GM23338 (cell line): ENCODE results near the gene DNAJB8. TPM values are rescaled to one million over a fixed set of nuclear protein-coding genes. Genes with fewer than 3 reads are reported as not detected.

ENCODE experiments used
- ATAC-seq: fragments of 200-7000 bp; cut with Tn5 transposase; 3 replicates; pipeline ENCODE4 v1.9.1; 2020
- DNase-seq: peaks from one replicate; pipeline ENCODE4 v3.0.0-alpha.2; 2015; ENCODE audit warnings: low spot score
- H2AFZ ChIP-seq: fragments of 200-600 bp; sonication (generic); 2 replicates; pipeline ENCODE4 v1.8.0; 2016; ENCODE audit warnings: antibody characterized with exemption, mild to moderate bottlenecking, moderate library complexity
- H3F3A ChIP-seq: fragments of 200-600 bp; sonication (generic); replicated peaks from 2 replicates; pipeline ENCODE4 v1.8.0; 2017; ENCODE audit warnings: antibody characterized with exemption, mixed run types, low read depth
- H3K27ac ChIP-seq: fragments of 200-600 bp; sonication (generic); 2 replicates; pipeline ENCODE4 v1.6.1; 2016; ENCODE audit warnings: low read depth
- H3K27me3 ChIP-seq: fragments of 200-600 bp; sonication (generic); 2 replicates; pipeline ENCODE4 v1.8.0; 2016; ENCODE audit warnings: mild to moderate bottlenecking, mixed run types, moderate library complexity; ENCODE audit not compliant: insufficient read depth
- H3K36me3 ChIP-seq: fragments of 200-600 bp; sonication (generic); 2 replicates; pipeline ENCODE4 v1.8.0; 2016; ENCODE audit warnings: mild to moderate bottlenecking; ENCODE audit not compliant: insufficient read depth
- H3K4me1 ChIP-seq: fragments of 200-600 bp; sonication (generic); 2 replicates; pipeline ENCODE4 v1.8.0; 2016; ENCODE audit warnings: mild to moderate bottlenecking, moderate library complexity; ENCODE audit not compliant: insufficient read depth
- H3K4me2 ChIP-seq: fragments of 200-600 bp; sonication (generic); 2 replicates; pipeline ENCODE4 v1.7.1; 2017; ENCODE audit warnings: mixed run types
- H3K4me3 ChIP-seq: fragments of 200-600 bp; sonication (generic); 2 replicates; pipeline ENCODE4 v1.6.1; 2016; ENCODE audit warnings: mixed run types
- H3K79me2 ChIP-seq: fragments of 200-600 bp; sonication (generic); replicated peaks from 2 replicates; pipeline ENCODE4 v1.8.0; 2017; ENCODE audit warnings: mild to moderate bottlenecking; ENCODE audit not compliant: insufficient read depth
- H3K9me2 ChIP-seq: fragments of 200-600 bp; sonication (generic); 2 replicates; pipeline ENCODE4 v1.8.0; 2017; ENCODE audit not compliant: insufficient read depth
- H4K20me1 ChIP-seq: fragments of 200-600 bp; sonication (generic); replicated peaks from 2 replicates; pipeline ENCODE4 v1.8.0; 2017; ENCODE audit warnings: mild to moderate bottlenecking; ENCODE audit not compliant: insufficient read depth
- H3K27ac Mint-ChIP-seq: 2 replicates; pipeline ENCODE4 v1.8.0; 2020; ENCODE audit warnings: inconsistent platforms, mild to moderate bottlenecking, moderate library complexity, mixed read lengths
- H3K27me3 Mint-ChIP-seq: 3 replicates; pipeline ENCODE4 v1.8.0; 2022; ENCODE audit warnings: low read depth, mild to moderate bottlenecking, moderate library complexity, mixed read lengths, inconsistent platforms; ENCODE audit not compliant: insufficient read depth, poor library complexity
- H3K36me3 Mint-ChIP-seq: 3 replicates; pipeline ENCODE4 v1.8.0; 2021; ENCODE audit warnings: low read depth, mild to moderate bottlenecking, inconsistent platforms, moderate library complexity, mixed read lengths
- H3K4me1 Mint-ChIP-seq: 3 replicates; pipeline ENCODE4 v1.8.0; 2020; ENCODE audit warnings: mild to moderate bottlenecking, inconsistent platforms, mixed read lengths
- H3K4me3 Mint-ChIP-seq: 3 replicates; pipeline ENCODE4 v1.8.0; 2021; ENCODE audit warnings: moderate library complexity, mild to moderate bottlenecking, inconsistent platforms, mixed read lengths
- H3K9me3 Mint-ChIP-seq: 3 replicates; pipeline ENCODE4 v1.8.0; 2020; ENCODE audit warnings: moderate library complexity, mild to moderate bottlenecking, inconsistent platforms, mixed read lengths
- EZH2 ChIP-seq: fragments of 200-600 bp; sonication (generic); IDR thresholded peaks from one replicate; pipeline ENCODE4 v1.8.0; 2017; ENCODE audit warnings: antibody characterized with exemption, mild to moderate bottlenecking, low read depth; ENCODE audit not compliant: unreplicated experiment
- EZH2phosphoT487 ChIP-seq: fragments of 200-600 bp; sonication (generic); IDR thresholded peaks from one replicate; pipeline ENCODE4 v1.8.1; 2018; ENCODE audit warnings: antibody characterized with exemption; ENCODE audit not compliant: unreplicated experiment
- NANOG ChIP-seq: IDR thresholded peaks from 2 replicates; pipeline ENCODE4 v1.6.1; 2016; ENCODE audit warnings: antibody characterized with exemption, borderline replicate concordance
- POLR2AphosphoS5 ChIP-seq: IDR thresholded peaks from 2 replicates; pipeline ENCODE4 v1.6.1; 2016; ENCODE audit warnings: antibody characterized with exemption, low read depth
- STAT1 ChIP-seq: IDR thresholded peaks from one replicate; pipeline ENCODE4 v1.6.1; 2016; ENCODE audit warnings: antibody characterized with exemption; ENCODE audit not compliant: unreplicated experiment
- ZNF331 ChIP-seq: fragments of 250-450 bp; sonication (Bioruptor Pico); IDR thresholded peaks from 2 replicates; pipeline ENCODE4 v1.5.0; 2020; ENCODE audit warnings: low read depth, mild to moderate bottlenecking, moderate library complexity
- polyA plus RNA-seq: library from polyadenylated mRNA; unstranded; fragments of >200 nt; fragmentation: Nextera tagmentation; extraction: Ambion mirVana; gene quantifications from 2 replicates; pipeline ENCODE4 v1.2.1, GENCODE V29; 2016
- total RNA-seq: library from RNA; depleted of rRNA; stranded (reverse); fragments of >200 nt; shearing (Covaris generic); gene quantifications from 2 replicates; pipeline ENCODE4 v1.2.3, GENCODE V29; 2014
- TF ChIP-seq, protein P1 (sequence below): IDR thresholded peaks from one replicate; pipeline ENCODE4 v1.6.1; 2018; ENCODE audit warnings: antibody characterized with exemption; ENCODE audit not compliant: unreplicated experiment
- TF ChIP-seq, protein P2 (sequence below), 2 experiments: fragments of 200-600 bp in 1 of 2; sonication (generic) in 1 of 2; conservative IDR thresholded peaks; 2 replicates each; pipeline versions ENCODE4 v1.5.1 to v1.6.1; 2016 to 2017; ENCODE audit warnings: antibody characterized with exemption in 2 of 2, low read depth in 2 of 2, mild to moderate bottlenecking in 2 of 2, moderate library complexity in 1 of 2

The DNAJB8 gene
- total and polyA plus RNA-seq, 2 experiments from 2014 or later = not detected

DNA sequence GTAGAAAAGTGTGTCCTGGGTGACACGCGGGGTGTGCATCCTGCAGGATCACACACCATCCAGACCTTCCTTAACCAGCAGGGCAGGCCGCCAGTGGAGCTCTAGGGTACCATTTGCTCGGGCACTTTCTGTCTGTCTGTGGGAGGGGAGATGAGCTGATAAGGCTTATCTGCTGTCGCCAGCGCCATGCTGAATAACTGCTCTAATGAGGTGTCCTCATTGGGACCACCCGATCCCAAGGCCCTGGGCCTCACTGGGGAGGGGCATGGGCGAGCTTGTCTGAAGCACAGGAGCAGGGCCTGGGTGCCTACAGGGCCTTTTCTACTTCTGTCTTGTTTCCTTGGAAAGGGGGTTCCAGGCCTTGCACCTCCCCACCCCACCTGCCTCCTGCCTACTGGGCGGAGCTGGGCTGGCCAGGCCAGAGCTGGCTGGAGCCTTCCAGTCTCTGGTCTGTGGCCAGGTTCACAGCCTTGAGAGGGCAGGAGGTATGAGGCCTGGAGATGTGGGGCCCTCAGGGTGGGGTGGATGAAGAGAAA is 28.8 kb upstream of the DNAJB8 start:
- H3K4me1 ChIP-seq = peaks cover 34% of the 10 kb centered on the region
- H3K4me1 Mint-ChIP-seq = peaks cover 30% of the 10 kb centered on the region
- TF ChIP-seq, protein P1, sequence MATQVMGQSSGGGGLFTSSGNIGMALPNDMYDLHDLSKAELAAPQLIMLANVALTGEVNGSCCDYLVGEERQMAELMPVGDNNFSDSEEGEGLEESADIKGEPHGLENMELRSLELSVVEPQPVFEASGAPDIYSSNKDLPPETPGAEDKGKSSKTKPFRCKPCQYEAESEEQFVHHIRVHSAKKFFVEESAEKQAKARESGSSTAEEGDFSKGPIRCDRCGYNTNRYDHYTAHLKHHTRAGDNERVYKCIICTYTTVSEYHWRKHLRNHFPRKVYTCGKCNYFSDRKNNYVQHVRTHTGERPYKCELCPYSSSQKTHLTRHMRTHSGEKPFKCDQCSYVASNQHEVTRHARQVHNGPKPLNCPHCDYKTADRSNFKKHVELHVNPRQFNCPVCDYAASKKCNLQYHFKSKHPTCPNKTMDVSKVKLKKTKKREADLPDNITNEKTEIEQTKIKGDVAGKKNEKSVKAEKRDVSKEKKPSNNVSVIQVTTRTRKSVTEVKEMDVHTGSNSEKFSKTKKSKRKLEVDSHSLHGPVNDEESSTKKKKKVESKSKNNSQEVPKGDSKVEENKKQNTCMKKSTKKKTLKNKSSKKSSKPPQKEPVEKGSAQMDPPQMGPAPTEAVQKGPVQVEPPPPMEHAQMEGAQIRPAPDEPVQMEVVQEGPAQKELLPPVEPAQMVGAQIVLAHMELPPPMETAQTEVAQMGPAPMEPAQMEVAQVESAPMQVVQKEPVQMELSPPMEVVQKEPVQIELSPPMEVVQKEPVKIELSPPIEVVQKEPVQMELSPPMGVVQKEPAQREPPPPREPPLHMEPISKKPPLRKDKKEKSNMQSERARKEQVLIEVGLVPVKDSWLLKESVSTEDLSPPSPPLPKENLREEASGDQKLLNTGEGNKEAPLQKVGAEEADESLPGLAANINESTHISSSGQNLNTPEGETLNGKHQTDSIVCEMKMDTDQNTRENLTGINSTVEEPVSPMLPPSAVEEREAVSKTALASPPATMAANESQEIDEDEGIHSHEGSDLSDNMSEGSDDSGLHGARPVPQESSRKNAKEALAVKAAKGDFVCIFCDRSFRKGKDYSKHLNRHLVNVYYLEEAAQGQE = no peak
- no peak for TF ChIP-seq NANOG
- no peak for TF ChIP-seq STAT1
- TF ChIP-seq, protein P2, sequence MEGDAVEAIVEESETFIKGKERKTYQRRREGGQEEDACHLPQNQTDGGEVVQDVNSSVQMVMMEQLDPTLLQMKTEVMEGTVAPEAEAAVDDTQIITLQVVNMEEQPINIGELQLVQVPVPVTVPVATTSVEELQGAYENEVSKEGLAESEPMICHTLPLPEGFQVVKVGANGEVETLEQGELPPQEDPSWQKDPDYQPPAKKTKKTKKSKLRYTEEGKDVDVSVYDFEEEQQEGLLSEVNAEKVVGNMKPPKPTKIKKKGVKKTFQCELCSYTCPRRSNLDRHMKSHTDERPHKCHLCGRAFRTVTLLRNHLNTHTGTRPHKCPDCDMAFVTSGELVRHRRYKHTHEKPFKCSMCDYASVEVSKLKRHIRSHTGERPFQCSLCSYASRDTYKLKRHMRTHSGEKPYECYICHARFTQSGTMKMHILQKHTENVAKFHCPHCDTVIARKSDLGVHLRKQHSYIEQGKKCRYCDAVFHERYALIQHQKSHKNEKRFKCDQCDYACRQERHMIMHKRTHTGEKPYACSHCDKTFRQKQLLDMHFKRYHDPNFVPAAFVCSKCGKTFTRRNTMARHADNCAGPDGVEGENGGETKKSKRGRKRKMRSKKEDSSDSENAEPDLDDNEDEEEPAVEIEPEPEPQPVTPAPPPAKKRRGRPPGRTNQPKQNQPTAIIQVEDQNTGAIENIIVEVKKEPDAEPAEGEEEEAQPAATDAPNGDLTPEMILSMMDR (conservative IDR thresholded peaks at IDR 0.05; ENCODE audit: low read depth in 2 of 2) = no peak
- no peak for TF ChIP-seq ZNF331 (CRISPR knock-in tag)
- no peak for TF ChIP-seq POLR2AphosphoS5
- H3K4me3 ChIP-seq = no peak overlapping the region
- H3K27me3 ChIP-seq = peaks cover 93% of the 10 kb centered on the region
- no peak overlapping the region for H3K27ac Mint-ChIP-seq
- H3K4me3 Mint-ChIP-seq = peak overlapping the region; percentile 48; the same call in 1 of the 3 replicates
- no peaks in the 10 kb centered on the region for H3K36me3 ChIP-seq
- H3K36me3 Mint-ChIP-seq = peaks cover 4% of the 10 kb centered on the region; the same call in 1 of the 3 replicates
- 0 out of 2 replicates have a peak, but pooled peaks cover 7% of the 10 kb centered on the region for H3F3A ChIP-seq
- DNase-seq (no peak), ATAC-seq (no peak)
- no peaks in the 10 kb centered on the region for H3K79me2 ChIP-seq
- no peak overlapping the region for H3K27ac ChIP-seq
- peaks cover 84% of the 10 kb centered on the region for H3K27me3 Mint-ChIP-seq
- no peak overlapping the region for H2AFZ ChIP-seq
- H3K9me3 Mint-ChIP-seq = no peaks in the 10 kb centered on the region
- no peaks in the 10 kb centered on the region for H3K9me2 ChIP-seq
- peaks cover 9% of the 10 kb centered on the region; the same call in 1 of the 2 replicates for H4K20me1 ChIP-seq
- no peak overlapping the region for H3K4me2 ChIP-seq

DNA sequence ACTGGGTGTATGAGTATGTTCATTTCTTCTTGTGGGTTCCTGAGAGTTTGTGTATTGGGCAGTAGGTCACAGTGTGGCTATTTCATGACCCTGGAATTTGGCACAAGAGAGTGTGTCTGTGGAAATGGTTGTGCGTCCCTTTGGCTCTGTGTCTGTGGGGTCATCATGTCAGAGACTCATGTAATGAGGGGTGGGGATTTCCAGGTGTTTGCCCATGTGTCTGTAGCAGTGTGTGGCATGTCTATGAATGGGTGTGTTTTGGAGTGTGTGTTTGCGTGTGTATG is 27.6 kb upstream of the DNAJB8 start:
- peaks cover 33% of the 10 kb centered on the region for H3K4me1 Mint-ChIP-seq
- H3F3A ChIP-seq = 0 out of 2 replicates have a peak, but pooled peaks cover 13% of the 10 kb centered on the region
- no peaks in the 10 kb centered on the region for H3K79me2 ChIP-seq
- H3K4me2 ChIP-seq = no peak overlapping the region
- no peaks in the 10 kb centered on the region for H3K36me3 ChIP-seq
- H2AFZ ChIP-seq = no peak overlapping the region
- H3K27ac Mint-ChIP-seq = no peak overlapping the region
- DNase-seq (no peak), ATAC-seq (no peak)
- no peaks in the 10 kb centered on the region for H3K9me3 Mint-ChIP-seq
- H3K4me3 ChIP-seq = no peak overlapping the region
- peaks cover 98% of the 10 kb centered on the region for H3K27me3 ChIP-seq
- peaks cover 4% of the 10 kb centered on the region; the same call in 1 of the 3 replicates for H3K36me3 Mint-ChIP-seq
- H3K27me3 Mint-ChIP-seq = peaks cover 94% of the 10 kb centered on the region
- H3K27ac ChIP-seq = no peak overlapping the region
- peaks cover 42% of the 10 kb centered on the region for H3K4me1 ChIP-seq
- peaks cover 9% of the 10 kb centered on the region; the same call in 1 of the 2 replicates for H4K20me1 ChIP-seq
- TF ChIP-seq EZH2 (peak; percentile 26), NANOG (no peak), EZH2phosphoT487 (no peak)
- H3K4me3 Mint-ChIP-seq = no peak overlapping the region; the same call in 2 of the 3 replicates
- H3K9me2 ChIP-seq = no peaks in the 10 kb centered on the region
